ENCODE data around the gene MAP2K6. TPM values are rescaled to one million over a fixed set of nuclear protein-coding genes. Genes with fewer than 3 reads are reported as not detected.

Gene MAP2K6
- total and polyA plus RNA-seq, 2 of the 8 experiments (the other 6 are each of a cell fraction or from before 2014, with no cell fraction given) = 11.0 to 44.1 TPM

DNA sequence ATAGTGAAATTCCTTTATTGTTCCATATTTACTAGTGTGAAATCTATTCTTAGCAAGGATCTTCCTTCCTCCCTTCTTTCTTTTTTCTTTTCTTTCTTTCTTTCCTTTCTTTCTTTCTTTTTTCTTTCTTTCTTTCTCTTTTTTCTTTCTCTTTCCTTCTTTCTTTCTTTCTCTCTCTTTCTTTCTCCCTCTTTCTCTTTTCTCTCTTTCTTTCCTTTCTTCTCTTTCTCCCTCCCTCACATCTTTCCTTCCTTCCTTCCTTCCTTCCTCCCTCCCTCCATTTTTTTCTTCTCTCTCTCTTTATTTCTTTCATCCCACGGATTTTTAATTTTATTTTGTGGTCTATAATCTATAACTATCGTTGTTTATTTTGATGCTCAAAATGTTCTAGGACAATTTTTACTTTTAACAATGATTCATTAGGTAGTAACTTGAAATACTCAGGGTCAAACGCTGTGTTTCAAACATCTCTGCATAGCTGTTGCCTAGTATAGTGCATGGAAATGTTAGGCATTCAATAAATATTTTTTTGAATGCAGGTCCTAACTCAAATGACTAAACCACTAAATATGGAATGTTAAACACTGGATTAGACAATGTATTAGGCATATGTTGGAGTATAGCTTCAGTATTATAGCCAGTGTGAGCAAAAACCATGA, 178.3 kb downstream of the MAP2K6 start:
- no peak overlapping the region for H2AFZ ChIP-seq (ENCODE audit: low read length)
- H2BK15ac ChIP-seq (ENCODE audit: low read length) = no peak overlapping the region
- ChIA-PET CTCF (ENCODE audit: partially characterized antibody) (interaction anchor here (7.0 kb wide), 1 partner anchor 15 kb away, joined by 59 read pairs; no protein-coding TSS in a partner anchor), POLR2A (ENCODE audit: partially characterized antibody) (no interaction called here)
- H3K4me1 ChIP-seq (replicated peaks in 1 of 4; ENCODE audit: control insufficient read depth in 3 of 4, insufficient read depth in 4 of 4, low read length in 3 of 4) = no peaks in the 10 kb centered on the region
- no peak overlapping the region for H4K91ac ChIP-seq (replicated peaks; ENCODE audit: insufficient read length, low read length)
- no peak for FAIRE-seq
- H3K9me3 ChIP-seq (ENCODE audit: insufficient read depth in 2 of 2, low read depth in 1 of 2, low read length in 1 of 2) = no peaks in the 10 kb centered on the region
- no peak overlapping the region for H2BK5ac ChIP-seq (ENCODE audit: low read depth, low read length)
- H2BK12ac ChIP-seq (ENCODE audit: low read depth, low read length) = no peak overlapping the region
- no peak overlapping the region for H4K5ac ChIP-seq (ENCODE audit: insufficient read length, low read depth, low read length)
- no peak overlapping the region for H2AK5ac ChIP-seq (ENCODE audit: low read depth, low read length)
- H3K4me2 ChIP-seq (ENCODE audit: insufficient read depth in 1 of 2, low read depth in 2 of 2, low read length in 2 of 2) = no peak overlapping the region
- WGBS, 2 experiments (ENCODE audit: extremely low coverage in 1 of 2, insufficient coverage in 1 of 2, insufficient read length in 1 of 2, insufficient replicate concordance in 2 of 2, low coverage in 1 of 2, low lambda C conversion rate in 2 of 2, missing lambda C conversion rate in 1 of 2) = 58% methylated on average over 3 of the region's 3 CpGs; no CpG with 5 or more reads in 1 of the 2 experiments
- H4K20me1 ChIP-seq (replicated peaks in 1 of 2; ENCODE audit: control insufficient read depth in 1 of 2, insufficient read depth in 2 of 2, low read length in 2 of 2) = no peaks in the 10 kb centered on the region
- TF ChIP-seq TAF1 (IDR thresholded peaks at IDR 0.05; ENCODE audit: low read depth, low read length) (no peak), RBBP5 (IDR thresholded peaks at IDR 0.05; ENCODE audit: borderline replicate concordance, low read depth, low read length) (no peak), SUZ12 (IDR thresholded peaks at IDR 0.05; ENCODE audit: low read length) (no peak), CEBPB (IDR thresholded peaks at IDR 0.05; ENCODE audit: low read depth, low read length) (no peak), SIN3A (conservative IDR thresholded peaks at IDR 0.05 in 1 of 2, IDR thresholded peaks at IDR 0.05 in 1 of 2; ENCODE audit: low read depth in 1 of 2, low read length in 2 of 2) (no peak), MAFK (IDR thresholded peaks at IDR 0.05; ENCODE audit: low read depth, low read length) (no peak), GABPA (IDR thresholded peaks at IDR 0.05; ENCODE audit: borderline replicate concordance, insufficient read depth, low read length) (no peak), PHF8 (conservative IDR thresholded peaks at IDR 0.05; ENCODE audit: low read depth, low read length) (no peak), ASH2L (IDR thresholded peaks at IDR 0.05; ENCODE audit: low read length) (no peak), NRF1 (IDR thresholded peaks at IDR 0.05; ENCODE audit: low read depth, low read length) (no peak), CHD1 (IDR thresholded peaks at IDR 0.05; ENCODE audit: low read depth, low read length) (no peak), POLR2AphosphoS5 (IDR thresholded peaks at IDR 0.05; ENCODE audit: low read depth, low read length) (no peak), EP300 (IDR thresholded peaks at IDR 0.05; ENCODE audit: borderline replicate concordance in 1 of 2, low read depth in 2 of 2, low read length in 2 of 2) (no peak)
- no peak overlapping the region for H3K18ac ChIP-seq (ENCODE audit: extremely low read depth, low read length)
- no peak overlapping the region for H3K9ac ChIP-seq (replicated peaks in 1 of 4; ENCODE audit: extremely low read depth in 1 of 4, low read depth in 3 of 4, low read length in 3 of 4)
- H3K4me3 ChIP-seq (ENCODE audit: extremely low read depth in 1 of 4, insufficient read depth in 2 of 4, low read depth in 3 of 4, low read length in 4 of 4) = no peak overlapping the region
- H3K27me3 ChIP-seq (replicated peaks in 1 of 4; ENCODE audit: control insufficient read depth in 3 of 4, extremely low read depth in 1 of 4, insufficient read depth in 3 of 4, low read length in 3 of 4) = no peaks in the 10 kb centered on the region
- no peaks in the 10 kb centered on the region for H3K36me3 ChIP-seq (ENCODE audit: control insufficient read depth in 2 of 4, insufficient read depth in 4 of 4, low read length in 3 of 4)
- H4K8ac ChIP-seq (ENCODE audit: extremely low read depth, insufficient read depth, low read length) = no peak overlapping the region
- no peak for DNase-seq (ENCODE audit: low read depth in 1 of 2, low spot score in 2 of 2)
- no peaks in the 10 kb centered on the region for H3K79me2 ChIP-seq (ENCODE audit: control insufficient read depth in 1 of 2, insufficient read depth in 2 of 2, low read length in 2 of 2)
- no peak overlapping the region for H3K27ac ChIP-seq (ENCODE audit: low read depth, low read length)
- no peaks in the 10 kb centered on the region for H3K23me2 ChIP-seq (ENCODE audit: low read depth, low read length)
- H2BK120ac ChIP-seq (replicated peaks; ENCODE audit: low read depth, low read length) = no peak overlapping the region
- no peak overlapping the region for H2BK20ac ChIP-seq (ENCODE audit: low read length)
- H3K79me1 ChIP-seq (ENCODE audit: low read depth, low read length) = no peaks in the 10 kb centered on the region
- H3K14ac ChIP-seq (ENCODE audit: insufficient read length) = no peak overlapping the region
- H3K4ac ChIP-seq (replicated peaks; ENCODE audit: insufficient read length, low read depth, low read length) = no peak overlapping the region
- no peak overlapping the region for H3K56ac ChIP-seq (replicated peaks; ENCODE audit: insufficient read length, low read depth, low read length)
- H3K23ac ChIP-seq (ENCODE audit: insufficient read length) = no peak overlapping the region

Data from H1 (cell line).